Measurements from ENCODE around the gene KATNB1. TPM values are rescaled to one million over a fixed set of nuclear protein-coding genes. Genes with fewer than 3 reads are reported as not detected.
"Not testable (repeated sequence)": the region's sequence is repeated elsewhere in the genome, so short reads cannot be mapped to it uniquely, and the experiment has no call there.

KATNB1 gene
- total RNA-seq, 1 experiment from 2014 or later = 24.9 TPM

- no peak for DNase-seq (ENCODE audit: low spot score)
Observed at GRCh38 chr16:57770361-57770760, 34.8 kb downstream of the KATNB1 start.

DNA sequence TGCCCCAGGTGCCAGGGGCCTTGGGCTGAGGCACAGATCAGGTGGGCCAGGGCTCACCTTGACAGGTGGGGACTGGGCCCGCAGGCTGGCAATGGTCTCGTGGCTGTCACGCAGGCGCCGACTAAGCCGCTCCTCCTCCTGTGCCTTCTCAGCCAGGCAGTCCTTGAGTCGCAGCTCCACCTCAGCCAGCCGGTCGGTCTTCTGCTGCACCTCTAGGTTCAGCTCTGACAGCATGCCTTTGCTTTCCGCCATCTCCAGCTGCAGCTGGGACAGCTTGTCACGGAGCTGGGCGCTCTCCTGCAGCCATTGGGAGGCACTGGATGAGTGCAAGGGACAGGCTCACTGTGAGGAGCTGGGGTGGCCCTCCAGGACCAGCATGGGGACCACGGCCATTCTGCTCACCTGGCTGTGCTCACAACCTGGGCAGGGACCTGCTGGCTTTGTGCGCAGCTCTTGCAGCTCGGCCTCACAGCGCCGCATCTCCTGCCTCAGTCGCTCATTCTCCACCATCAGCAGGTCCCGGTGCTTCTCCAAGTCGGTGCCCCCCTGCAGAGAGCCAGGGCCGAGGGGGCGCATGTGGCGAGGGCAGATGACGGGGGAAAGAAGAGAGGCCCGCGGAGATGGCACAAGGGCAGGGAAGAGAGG, 35.7 kb downstream of the KATNB1 start:
- DNase-seq (ENCODE audit: low spot score) = no peak

DNA sequence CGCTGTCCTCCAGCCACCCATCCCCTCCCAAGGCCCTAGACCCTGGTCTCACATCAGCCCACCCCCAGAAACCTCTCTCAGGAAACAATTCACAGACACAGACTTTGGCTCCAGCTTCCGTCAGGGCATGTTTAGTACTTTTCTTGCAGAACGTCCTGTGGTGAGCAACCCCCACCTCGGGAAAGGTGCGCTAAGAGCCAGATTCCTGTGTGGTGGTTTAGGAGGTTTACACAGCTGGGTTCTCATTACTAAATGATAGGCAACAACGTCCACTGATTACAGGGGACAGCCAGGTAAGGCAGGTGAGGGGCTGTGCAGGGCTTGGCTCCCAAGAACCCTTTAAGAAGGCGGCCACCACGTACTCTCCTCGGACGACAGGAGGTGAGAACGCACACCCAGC, 37.4 kb downstream of the KATNB1 start:
- DNase-seq (ENCODE audit: low spot score) = no peak

DNA sequence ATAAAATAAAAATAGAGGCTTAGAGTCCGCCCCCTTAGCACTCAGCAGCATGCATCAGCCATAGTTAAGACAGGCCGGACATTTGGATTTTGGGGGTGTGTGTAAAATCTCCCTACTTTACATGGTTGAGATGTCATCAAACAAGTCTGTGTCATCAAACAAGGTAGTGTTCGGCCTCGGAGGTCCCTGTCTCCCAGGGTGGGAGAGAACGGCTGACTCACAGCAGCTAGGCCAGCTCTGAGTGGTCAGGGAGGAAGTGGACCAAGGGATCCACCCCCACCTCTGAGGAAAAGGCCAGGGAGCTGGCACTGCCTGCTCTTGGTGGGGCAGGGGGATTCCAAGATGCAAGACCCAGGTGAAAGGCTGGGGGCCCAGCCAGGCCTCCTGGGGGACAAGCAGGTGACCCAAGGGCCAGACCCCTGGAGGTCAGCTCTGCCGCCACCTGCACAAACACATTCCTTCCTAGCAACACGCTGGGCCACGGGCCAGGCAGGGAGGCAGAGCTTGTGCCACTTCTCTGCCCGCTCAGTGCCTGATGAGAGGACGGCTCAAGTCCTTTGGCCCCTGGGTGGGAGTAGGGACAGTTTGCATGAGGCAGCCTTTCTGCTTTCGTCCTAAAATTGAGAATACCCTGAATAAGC, 38.2 kb downstream of the KATNB1 start:
- no peak for DNase-seq (ENCODE audit: low spot score)

DNA sequence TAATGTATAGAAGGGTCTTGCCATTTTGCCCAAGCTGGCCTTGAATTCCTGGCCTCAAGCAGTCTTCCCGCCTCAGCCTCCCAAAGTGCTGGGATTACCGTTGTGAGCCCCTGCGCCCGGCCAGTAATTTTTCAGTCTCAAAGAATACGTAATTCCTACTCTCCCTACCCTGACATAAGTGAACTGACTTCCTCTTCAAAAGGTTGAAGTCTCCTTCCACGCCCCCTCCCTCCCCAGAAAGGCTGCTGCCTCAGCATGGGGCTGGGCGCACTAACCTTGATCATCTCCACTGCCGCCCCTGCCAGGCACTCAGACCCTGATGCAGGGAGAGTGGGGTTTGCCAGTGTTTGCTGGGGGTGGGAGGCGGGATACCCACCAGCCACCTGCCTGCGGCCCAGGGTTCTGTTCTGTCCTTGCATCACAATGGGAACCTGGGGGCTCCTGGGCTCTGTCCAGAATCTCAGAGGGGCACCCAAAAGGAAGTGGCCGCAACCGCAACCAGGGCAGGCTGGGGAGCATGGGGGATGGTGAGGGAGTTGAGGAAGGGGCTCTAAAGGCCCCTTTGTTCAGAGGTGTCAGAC, 39.2 kb downstream of the KATNB1 start:
- no peak for DNase-seq (ENCODE audit: low spot score)

DNA sequence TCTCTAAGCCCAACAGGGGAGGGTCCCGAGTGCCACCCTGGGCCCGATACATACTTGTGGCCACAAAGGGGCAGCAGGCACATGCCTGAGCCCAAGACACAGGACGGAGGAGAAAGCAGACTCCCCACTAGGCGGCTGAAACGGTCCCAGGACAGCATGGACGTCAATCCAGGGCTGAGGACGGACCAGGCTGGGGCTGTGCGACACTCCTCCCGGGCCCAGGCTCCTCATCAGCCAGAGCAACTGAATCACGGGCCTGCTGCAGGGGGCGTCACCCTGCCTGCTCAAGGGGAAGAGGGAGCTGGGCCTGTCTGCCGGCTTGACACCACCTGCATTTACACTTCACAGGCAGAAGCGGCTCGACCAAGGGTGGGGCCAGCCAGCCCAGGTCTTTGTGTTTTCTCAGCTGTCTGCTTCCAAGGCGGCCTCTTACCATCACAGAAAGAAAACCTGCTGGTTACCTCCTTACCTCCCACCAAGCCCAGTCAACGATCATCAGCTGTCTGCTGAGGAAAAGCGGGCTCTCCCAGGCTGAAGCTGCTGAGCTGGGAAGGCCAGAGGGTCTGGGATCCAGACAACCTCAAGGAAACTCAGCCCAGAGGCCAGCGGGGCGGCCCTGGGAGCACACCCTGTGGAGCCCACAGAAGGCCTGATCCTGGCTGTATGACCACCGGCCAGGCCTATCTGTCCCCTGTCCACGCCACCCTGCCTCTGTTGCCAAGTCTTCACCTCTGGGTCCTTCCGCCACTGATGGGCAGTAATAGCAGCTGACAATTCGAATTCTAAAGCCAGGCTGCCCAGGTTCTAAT, 40.3 kb downstream of the KATNB1 start:
- DNase-seq (ENCODE audit: low spot score) = no peak

GRCh38 chr16:57778658-57779057, 43.1 kb downstream of the KATNB1 start:
- no peak for DNase-seq (ENCODE audit: low spot score)

DNA sequence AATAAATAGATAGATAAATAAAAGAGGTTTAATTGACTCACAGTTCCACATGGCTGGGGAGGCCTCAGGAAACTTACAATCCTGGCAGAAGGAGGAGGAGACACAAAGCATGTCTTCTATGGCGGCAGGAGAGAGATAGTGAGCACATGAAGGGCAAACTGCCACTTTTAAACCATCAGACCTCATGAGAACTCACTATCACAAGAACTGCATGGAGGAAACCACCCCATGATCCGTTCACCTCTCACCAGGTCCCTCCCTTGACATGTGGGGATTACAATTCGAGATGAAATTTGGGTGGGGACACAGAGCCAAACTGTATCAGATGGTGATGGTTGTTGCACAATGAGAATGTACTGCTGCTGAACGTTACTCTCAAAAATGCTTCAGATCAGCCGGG, 44.3 kb downstream of the KATNB1 start:
- DNase-seq (ENCODE audit: low spot score) = not testable (repeated sequence)

DNA sequence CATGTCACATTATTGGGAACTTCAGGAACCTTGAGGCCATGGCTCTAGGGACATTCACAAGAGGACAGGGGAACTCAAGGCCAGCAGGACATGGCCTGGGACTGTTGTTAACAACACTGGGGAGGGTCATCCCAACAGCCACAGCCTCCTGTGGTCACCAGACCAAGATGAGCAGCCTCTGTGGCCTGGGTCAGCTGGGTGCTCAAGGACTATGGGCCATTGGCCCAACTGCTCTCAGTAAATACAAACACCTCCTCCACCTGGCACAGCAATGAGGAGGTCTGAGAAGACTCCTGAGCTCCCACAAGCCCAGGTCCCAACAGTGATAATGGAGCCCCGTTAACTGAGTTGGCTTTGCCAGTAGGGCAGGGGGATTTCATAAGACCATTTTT, 45.8 kb downstream of the KATNB1 start:
- no peak for DNase-seq (ENCODE audit: low spot score)

DNA sequence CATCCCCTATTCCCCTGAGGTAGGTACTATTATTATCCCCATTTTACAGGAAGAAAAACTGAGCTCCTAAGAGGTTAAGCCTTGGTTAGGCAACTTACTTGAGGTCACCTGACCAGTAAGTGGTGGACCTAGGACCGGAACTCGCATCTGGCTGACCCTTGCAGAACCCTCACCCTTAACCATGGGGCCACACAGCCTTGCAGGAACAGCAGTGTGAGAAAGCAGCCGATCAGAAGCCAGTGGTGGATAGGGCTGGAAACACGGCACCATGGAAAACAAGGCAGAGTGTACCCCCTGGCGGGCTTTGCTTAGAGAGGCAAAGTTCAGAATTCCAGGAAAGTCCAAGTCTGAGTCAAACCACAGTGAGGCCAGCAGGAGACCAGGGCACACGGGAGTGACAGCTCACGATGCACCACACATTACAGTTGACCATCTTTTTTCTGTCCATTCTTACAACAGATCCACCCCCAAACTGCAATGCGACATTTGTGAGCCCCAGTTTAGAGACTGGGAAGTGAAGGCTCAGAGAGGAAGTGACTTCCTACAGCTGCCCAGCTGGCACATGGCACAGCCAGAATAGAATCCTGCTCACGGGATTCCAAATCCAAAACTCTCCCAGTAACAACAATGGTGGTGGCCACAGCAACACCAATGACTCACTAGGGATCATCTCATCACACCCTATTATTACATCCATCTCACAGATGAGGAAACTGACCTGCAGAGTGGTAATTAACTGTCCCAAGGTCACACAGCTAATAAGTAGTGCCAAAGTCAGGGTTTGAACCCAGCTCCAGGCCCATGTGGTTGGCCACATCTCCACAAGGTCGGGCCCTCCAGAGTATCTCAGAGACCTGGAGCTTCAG, 46.4 kb downstream of the KATNB1 start:
- no peak for DNase-seq (ENCODE audit: low spot score)

- DNase-seq (ENCODE audit: low spot score) = not testable (repeated sequence)
Observed at GRCh38 chr16:57782607-57783055, 47.1 kb downstream of the KATNB1 start.

DNA sequence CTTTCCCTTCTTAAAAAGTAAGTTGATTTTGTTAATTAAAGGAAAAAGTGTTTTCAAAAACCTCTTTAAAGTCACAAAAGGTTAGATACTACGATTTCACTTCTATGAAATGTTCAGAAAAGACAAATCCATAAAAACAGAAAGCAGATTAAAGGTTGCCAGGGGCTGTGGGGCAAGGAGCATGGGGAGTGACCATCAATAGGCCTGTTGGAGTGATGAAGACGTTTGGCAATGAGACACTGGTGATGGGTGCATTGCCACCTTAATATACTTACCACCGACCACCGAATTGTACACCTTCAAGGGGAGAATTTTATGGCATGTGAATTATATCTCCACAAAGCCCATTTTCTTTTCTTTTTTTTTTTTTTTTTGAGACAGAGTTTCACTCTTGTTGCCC, 47.5 kb downstream of the KATNB1 start:
- no peak for DNase-seq (ENCODE audit: low spot score)

GRCh38 chr16:57783883-57784282, 48.3 kb downstream of the KATNB1 start:
- DNase-seq (ENCODE audit: low spot score) = no peak

DNA sequence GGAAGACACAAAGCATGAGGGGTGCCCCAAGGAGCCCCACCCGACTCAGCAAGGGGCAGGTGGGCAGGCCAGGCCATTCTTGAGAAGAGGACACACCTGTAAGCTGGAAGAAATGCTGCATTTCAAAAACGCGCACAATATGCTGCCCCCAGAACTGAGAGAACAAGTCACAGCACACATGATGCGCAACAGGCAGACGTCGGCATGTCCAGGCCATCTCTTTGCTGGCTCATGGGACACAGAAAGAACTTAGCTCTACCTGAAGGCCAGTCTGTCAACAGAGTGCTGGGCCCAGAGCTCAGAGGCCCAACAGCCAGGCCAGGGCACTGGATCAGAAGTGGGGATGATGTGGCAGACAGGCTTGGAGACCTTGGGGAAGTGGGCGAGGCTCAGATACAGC, 48.8 kb downstream of the KATNB1 start:
- DNase-seq (ENCODE audit: low spot score) = no peak

DNA sequence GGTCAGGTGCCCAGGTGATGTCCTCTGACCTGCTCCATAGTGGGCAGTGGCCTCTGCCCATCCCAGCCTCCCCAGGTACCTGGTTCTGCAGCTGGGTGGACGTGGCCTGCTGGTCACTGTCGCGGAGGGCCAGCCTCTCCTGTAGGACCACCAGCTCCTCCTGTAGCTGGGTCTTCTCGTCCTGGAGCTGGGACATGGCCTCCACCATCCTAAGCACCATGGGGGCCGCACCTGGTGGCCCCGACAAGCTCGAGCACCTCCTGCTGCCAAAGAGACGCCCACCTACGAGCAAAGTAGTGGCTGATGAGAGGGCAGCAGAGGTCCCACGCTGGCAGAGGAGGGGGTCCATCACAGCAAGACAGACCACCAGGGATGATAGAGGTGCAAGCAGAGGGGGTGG, 49.8 kb downstream of the KATNB1 start:
- no peak for DNase-seq (ENCODE audit: low spot score)

- no peak for DNase-seq (ENCODE audit: low spot score)
Observed at GRCh38 chr16:57785924-57786323, 50.4 kb downstream of the KATNB1 start.

- no peak for DNase-seq (ENCODE audit: low spot score)
Observed at GRCh38 chr16:57786632-57787518, 51.3 kb downstream of the KATNB1 start.

DNA sequence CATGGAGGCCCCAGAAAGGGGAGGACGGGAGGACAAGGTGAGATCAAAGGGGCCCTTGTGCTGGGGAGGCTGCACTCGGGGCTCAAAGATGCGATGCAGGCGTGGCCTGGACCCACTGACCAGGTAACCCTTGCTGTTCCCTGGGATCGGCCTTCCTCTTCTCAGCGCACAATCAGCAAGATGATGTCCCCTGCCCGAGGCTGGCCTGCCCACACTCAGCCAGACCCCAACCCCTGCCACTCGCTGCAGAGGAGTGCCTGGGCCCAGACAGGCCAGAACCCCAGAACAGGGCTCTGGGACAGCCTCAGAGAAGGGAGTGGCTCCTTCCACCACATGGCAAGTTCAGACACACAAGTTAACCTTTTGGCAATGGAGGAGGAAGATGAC, 51.9 kb downstream of the KATNB1 start:
- DNase-seq (ENCODE audit: low spot score) = no peak

GRCh38 chr16:57788252-57788841, 52.8 kb downstream of the KATNB1 start:
- DNase-seq (ENCODE audit: low spot score) = no peak

- DNase-seq (ENCODE audit: low spot score) = no peak
Observed at GRCh38 chr16:57788951-57789350, 53.4 kb downstream of the KATNB1 start.
